HepG2 (cell line): ENCODE data around the gene SLCO2B1. TPM values are rescaled to one million over a fixed set of nuclear protein-coding genes. Genes with fewer than 3 reads are reported as not detected.

ENCODE experiments used
- ATAC-seq: fragments of 200-7000 bp; cut with Tn5 transposase; 3 replicates; pipeline ENCODE4 v1.9.1; 2020; ENCODE audit warnings: mild to moderate bottlenecking, moderate library complexity
- BruUV-seq: library from RNA; stranded (reverse); fragments of 400-500 nt; replicated peaks from 2 replicates; lab custom pipeline; 2021; lab: Mats Ljungman, UMichigan
- CTCF ChIA-PET: fragments of 300-600 bp; formaldehyde crosslinking; extraction: SDS; loops from one replicate; lab custom pipeline; 2021; ENCODE audit warnings: low total read pairs, inconsistent platforms, low intra/inter-chr PET ratio; lab: Yijun Ruan, JAX
- POLR2A ChIA-PET: fragments of 350-600 bp; sonication (Branson Sonifier 250); formaldehyde crosslinking; loops from one replicate; lab custom pipeline; 2020; ENCODE audit warnings: antibody characterized with exemption, inconsistent platforms; lab: Yijun Ruan, JAX
- DNase-seq: peaks from one replicate; pipeline ENCODE4 v3.0.0-alpha.2; 2015; ENCODE audit warnings: low spot score
- FAIRE-seq: peaks from 3 replicates; lab custom pipeline; 2011; peaks lifted over from hg19 to GRCh38; lab: Jason Lieb, UNC
- H2AFZ ChIP-seq: one replicate; pipeline ENCODE4 v1.6.1; 2011; ENCODE audit warnings: low read length, inconsistent platforms
- H3K27ac ChIP-seq: fragments of 300-600 bp; 3 replicates; pipeline ENCODE4 v1.8.0; 2011; ENCODE audit warnings: mixed run types, mild to moderate bottlenecking, mixed read lengths, low read length, inconsistent platforms; ENCODE audit not compliant: insufficient read depth; ENCODE audit errors: extremely low read length
- H3K27me3 ChIP-seq, 2 experiments: fragments of 200-600 bp in 1 of 2; 2 replicates in 1 of 2; 3 replicates in 1 of 2; pipeline versions ENCODE4 v1.6.0 to v1.8.0; 2011; ENCODE audit warnings: low read length in 2 of 2, mild to moderate bottlenecking in 2 of 2, moderate library complexity in 2 of 2, inconsistent platforms in 1 of 2; ENCODE audit not compliant: insufficient read depth in 2 of 2, control insufficient read depth in 1 of 2
- H3K36me3 ChIP-seq, 2 experiments: fragments of 200-600 bp in 1 of 2; replicated peaks in 1 of 2; 2 replicates in 1 of 2; 3 replicates in 1 of 2; pipeline versions ENCODE4 v1.5.1 to v1.8.0; 2011; ENCODE audit warnings: low read length in 2 of 2, inconsistent platforms in 1 of 2; ENCODE audit not compliant: insufficient read depth in 2 of 2, control insufficient read depth in 1 of 2
- H3K4me1 ChIP-seq: 2 replicates; pipeline ENCODE4 v1.5.1; 2012; ENCODE audit warnings: low read length, inconsistent platforms; ENCODE audit not compliant: insufficient read depth
- H3K4me2 ChIP-seq: 2 replicates; pipeline ENCODE4 v1.6.0; 2011; ENCODE audit warnings: low read depth, low read length, inconsistent platforms
- H3K4me3 ChIP-seq, 3 experiments: fragments of 200-600 bp in 1 of 3; sonication (generic), shearing (Covaris generic) in 1 of 3; replicated peaks in 1 of 3; 2 replicates each; pipeline ENCODE4 v1.5.1; 2011 to 2016; ENCODE audit warnings: low read length in 3 of 3, inconsistent platforms in 2 of 3, low read depth in 2 of 3, mild to moderate bottlenecking in 2 of 3, control low read depth in 1 of 3, mixed read lengths in 1 of 3; ENCODE audit not compliant: insufficient read depth in 1 of 3
- H3K79me2 ChIP-seq: one replicate; pipeline ENCODE4 v1.6.1; 2011; ENCODE audit warnings: low read length, inconsistent platforms; ENCODE audit not compliant: insufficient read depth
- H3K9ac ChIP-seq: 2 replicates; pipeline ENCODE4 v1.6.0; 2011; ENCODE audit warnings: mild to moderate bottlenecking, low read depth, low read length, inconsistent platforms; ENCODE audit not compliant: insufficient read depth
- H3K9me3 ChIP-seq: 2 replicates; pipeline ENCODE4 v1.5.1; 2012; ENCODE audit warnings: mild to moderate bottlenecking, low read length
- H4K20me1 ChIP-seq: 2 replicates; pipeline ENCODE4 v1.6.0; 2011; ENCODE audit warnings: inconsistent platforms, mild to moderate bottlenecking, low read length, moderate library complexity; ENCODE audit not compliant: insufficient read depth
- HOXD1 ChIP-seq: sonication (generic); formaldehyde crosslinking; IDR thresholded peaks from 2 replicates; pipeline ENCODE4 v1.5.0; 2020; ENCODE audit warnings: missing genetic modification reagents
- MIXL1 ChIP-seq: IDR thresholded peaks from 2 replicates; pipeline ENCODE4 v1.6.1; 2016
- PCBP2 ChIP-seq: fragments of 200-400 bp; formaldehyde crosslinking; optimal IDR thresholded peaks from 2 replicates; pipeline ENCODE3; 2018; ENCODE audit warnings: low read length, low read depth; ENCODE audit not compliant: poor library complexity, severe bottlenecking
- POLR2A ChIP-seq, 2 experiments: IDR thresholded peaks; 2 replicates each; pipeline ENCODE4 v1.6.1; 2011; ENCODE audit warnings: low read depth in 2 of 2, low read length in 2 of 2, mild to moderate bottlenecking in 1 of 2, moderate library complexity in 1 of 2; ENCODE audit not compliant: insufficient read depth in 1 of 2
- TEAD3 ChIP-seq: optimal IDR thresholded peaks from 2 replicates; pipeline ENCODE3; 2016; ENCODE audit warnings: borderline replicate concordance
- ZNF264 ChIP-seq: sonication (generic); formaldehyde crosslinking; IDR thresholded peaks from 2 replicates; pipeline ENCODE4 v1.4.0; 2020; ENCODE audit warnings: missing genetic modification reagents
- ZNF782 ChIP-seq: sonication (generic); formaldehyde crosslinking; IDR thresholded peaks from 2 replicates; pipeline ENCODE4 v1.4.0; 2020; ENCODE audit warnings: missing genetic modification reagents, mild to moderate bottlenecking, borderline replicate concordance
- WGBS: methylation state at CpG from one replicate; pipeline ENCODE4 v1.1.6; 2017; ENCODE audit warnings: low lambda C conversion rate; 5-methylcytosine and 5-hydroxymethylcytosine counted together
- in situ Hi-C: cut with HindIII; loops from 2 replicates; pipeline ENCODE4 v1.10.0; 2017; ENCODE audit warnings: low pct_unique_long_range_greater_than_20kb; ENCODE audit not compliant: extremely low pct_ligation_motif_present
- intact Hi-C: fragments of 100-400 bp; cut with micrococcal nuclease; formaldehyde crosslinking; loops from one replicate; pipeline ENCODE4 v1.10.0; 2022; ENCODE audit not compliant: unreplicated experiment
- polyA plus RNA-seq, 8 experiments: library from polyadenylated mRNA; depleted of rRNA in 3 of 8; stranded (reverse) in 7 of 8; unstranded in 1 of 8; fragments of >200 nt; fragmentation: Illumina TruSeq in 4 of 8; extraction: Trizol in 4 of 8; gene quantifications; 2 replicates each; pipeline versions ENCODE4 v1.2.1 to v1.2.3, GENCODE V29; 2011 to 2016; ENCODE audit warnings: low read depth in 4 of 8, missing spikeins in 1 of 8, mixed read lengths in 1 of 8; ENCODE audit not compliant: insufficient read depth in 1 of 8
- total RNA-seq, 5 experiments: library from RNA; depleted of rRNA; stranded (reverse); fragments of >200 nt; fragmentation: Illumina TruSeq; extraction: Trizol; gene quantifications; 2 replicates each; pipeline ENCODE4 v1.2.3, GENCODE V29; 2016; ENCODE audit warnings: low read depth in 1 of 5
- TF ChIP-seq, protein P1 (sequence below): sonication (generic); formaldehyde crosslinking; IDR thresholded peaks from 2 replicates; pipeline ENCODE4 v1.8.1; 2023; ENCODE audit warnings: mild to moderate bottlenecking, inconsistent platforms, moderate library complexity, missing genetic modification reagents, borderline replicate concordance
- TF ChIP-seq, protein P2 (sequence below): sonication (generic); formaldehyde crosslinking; IDR thresholded peaks from 2 replicates; pipeline ENCODE4 v1.5.0; 2020; ENCODE audit warnings: missing genetic modification reagents
- TF ChIP-seq, protein P3 (sequence below): sonication (generic); formaldehyde crosslinking; IDR thresholded peaks from 2 replicates; pipeline ENCODE4 v1.4.0; 2020; ENCODE audit warnings: missing genetic modification reagents, borderline replicate concordance
- TF ChIP-seq, protein P4 (sequence below): sonication (generic); formaldehyde crosslinking; IDR thresholded peaks from 2 replicates; pipeline ENCODE4 v1.5.1; 2020; ENCODE audit warnings: mild to moderate bottlenecking, missing genetic modification reagents
- TF ChIP-seq, protein P5 (sequence below): sonication (generic); formaldehyde crosslinking; IDR thresholded peaks from 2 replicates; pipeline ENCODE4 v1.4.0; 2020; ENCODE audit warnings: missing genetic modification reagents

The SLCO2B1 gene
- total and polyA plus RNA-seq, 2 of the 13 experiments (the other 11 are each of a cell fraction or from before 2014, with no cell fraction given), result 15.3 to 19.8 TPM

DNA sequence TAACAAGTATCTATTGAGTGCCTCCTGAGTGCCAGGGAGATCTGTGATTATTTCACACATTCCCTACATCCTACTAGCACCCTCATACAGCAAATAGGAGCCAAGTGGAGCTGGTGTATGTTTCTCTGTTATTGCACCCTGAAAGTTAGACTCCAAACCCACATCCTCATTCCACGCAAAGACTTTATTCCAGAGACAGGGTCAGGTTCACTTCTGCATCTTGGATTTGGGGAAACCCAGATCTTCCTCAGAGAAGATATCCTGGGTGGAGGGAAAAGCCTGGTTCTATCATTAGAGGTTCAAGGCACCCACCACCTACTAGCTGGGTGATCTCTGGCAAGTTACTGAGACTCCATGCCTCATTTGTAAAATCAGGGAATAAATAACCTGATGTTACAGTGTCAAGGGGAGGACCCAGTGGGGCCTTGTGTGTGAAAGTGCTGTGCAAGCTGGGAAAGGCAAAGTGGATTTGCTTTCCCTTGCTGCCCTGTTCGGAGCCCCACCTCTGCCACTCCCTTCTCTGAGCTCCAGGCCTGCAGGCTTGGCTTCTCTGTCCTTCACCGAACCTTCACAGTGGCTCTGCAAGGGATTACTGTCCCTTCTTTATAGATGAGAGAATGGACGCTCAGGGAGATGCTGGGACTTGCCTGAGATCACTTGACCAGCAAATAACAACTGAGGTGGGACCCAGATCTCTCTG is 991 bp upstream of the SLCO2B1 start:
- in situ Hi-C loops (loop anchor here (5.0 kb wide), 1 partner anchor 52 kb away; no protein-coding TSS in a partner anchor), intact Hi-C loops (no loop called here)
- ChIA-PET POLR2A (interaction anchor here (1.7 to 9.8 kb wide), 3 partner anchors 14 to 54 kb away, joined by 12 to 174 read pairs (median 85); no protein-coding TSS in a partner anchor), CTCF (no interaction called here)
- WGBS, result 68% methylated on average over 4 of the region's 4 CpGs
- peaks cover 12% of the 10 kb centered on the region for H3K79me2 ChIP-seq
- BruUV-seq, result no TSS peak
- H3K27ac ChIP-seq, result no peak overlapping the region
- H3K27me3 ChIP-seq, result no peaks in the 10 kb centered on the region
- H2AFZ ChIP-seq, result no peak overlapping the region
- no peak overlapping the region for H3K4me3 ChIP-seq
- DNase-seq (no peak), FAIRE-seq (no peak), ATAC-seq (no peak)
- no peak overlapping the region for H3K9ac ChIP-seq
- no peaks in the 10 kb centered on the region for H3K36me3 ChIP-seq
- H3K9me3 ChIP-seq, result no peaks in the 10 kb centered on the region
- peaks cover 99% of the 10 kb centered on the region for H3K4me1 ChIP-seq
- no peaks in the 10 kb centered on the region for H4K20me1 ChIP-seq
- H3K4me2 ChIP-seq, result no peak overlapping the region
- TF ChIP-seq ZNF782 (CRISPR knock-in tag) (no peak), PCBP2 (no peak), TEAD3 (CRISPR knock-in tag) (no peak), POLR2A (IDR thresholded peaks at IDR 0.05; ENCODE audit: insufficient read depth in 1 of 2, low read depth in 2 of 2, low read length in 2 of 2) (no peak), ZNF264 (no peak), HOXD1 (CRISPR knock-in tag) (no peak), MIXL1 (CRISPR knock-in tag) (no peak)
- TF ChIP-seq, protein P1, sequence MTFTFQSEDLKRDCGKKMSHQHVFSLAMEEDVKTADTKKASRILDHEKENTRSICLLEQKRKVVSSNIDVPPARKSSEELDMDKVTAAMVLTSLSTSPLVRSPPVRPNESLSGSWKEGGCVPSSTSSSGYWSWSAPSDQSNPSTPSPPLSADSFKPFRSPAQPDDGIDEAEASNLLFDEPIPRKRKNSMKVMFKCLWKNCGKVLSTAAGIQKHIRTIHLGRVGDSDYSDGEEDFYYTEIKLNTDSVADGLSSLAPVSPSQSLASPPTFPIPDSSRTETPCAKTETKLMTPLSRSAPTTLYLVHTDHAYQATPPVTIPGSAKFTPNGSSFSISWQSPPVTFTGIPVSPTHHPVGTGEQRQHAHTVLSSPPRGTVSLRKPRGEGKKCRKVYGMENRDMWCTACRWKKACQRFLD (CRISPR knock-in tag), result no peak
- TF ChIP-seq, protein P2, sequence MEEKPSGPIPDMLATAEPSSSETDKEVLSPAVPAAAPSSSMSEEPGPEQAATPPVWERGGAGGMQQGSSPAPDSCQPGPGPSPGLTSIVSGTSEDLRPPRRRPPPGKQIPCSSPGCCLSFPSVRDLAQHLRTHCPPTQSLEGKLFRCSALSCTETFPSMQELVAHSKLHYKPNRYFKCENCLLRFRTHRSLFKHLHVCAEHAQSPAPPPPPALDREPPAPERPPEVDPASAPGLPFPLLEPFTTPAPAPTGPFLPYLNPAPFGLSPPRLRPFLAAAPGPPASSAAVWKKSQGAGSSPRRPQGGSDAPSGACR (CRISPR knock-in tag), result no peak
- TF ChIP-seq, protein P3, sequence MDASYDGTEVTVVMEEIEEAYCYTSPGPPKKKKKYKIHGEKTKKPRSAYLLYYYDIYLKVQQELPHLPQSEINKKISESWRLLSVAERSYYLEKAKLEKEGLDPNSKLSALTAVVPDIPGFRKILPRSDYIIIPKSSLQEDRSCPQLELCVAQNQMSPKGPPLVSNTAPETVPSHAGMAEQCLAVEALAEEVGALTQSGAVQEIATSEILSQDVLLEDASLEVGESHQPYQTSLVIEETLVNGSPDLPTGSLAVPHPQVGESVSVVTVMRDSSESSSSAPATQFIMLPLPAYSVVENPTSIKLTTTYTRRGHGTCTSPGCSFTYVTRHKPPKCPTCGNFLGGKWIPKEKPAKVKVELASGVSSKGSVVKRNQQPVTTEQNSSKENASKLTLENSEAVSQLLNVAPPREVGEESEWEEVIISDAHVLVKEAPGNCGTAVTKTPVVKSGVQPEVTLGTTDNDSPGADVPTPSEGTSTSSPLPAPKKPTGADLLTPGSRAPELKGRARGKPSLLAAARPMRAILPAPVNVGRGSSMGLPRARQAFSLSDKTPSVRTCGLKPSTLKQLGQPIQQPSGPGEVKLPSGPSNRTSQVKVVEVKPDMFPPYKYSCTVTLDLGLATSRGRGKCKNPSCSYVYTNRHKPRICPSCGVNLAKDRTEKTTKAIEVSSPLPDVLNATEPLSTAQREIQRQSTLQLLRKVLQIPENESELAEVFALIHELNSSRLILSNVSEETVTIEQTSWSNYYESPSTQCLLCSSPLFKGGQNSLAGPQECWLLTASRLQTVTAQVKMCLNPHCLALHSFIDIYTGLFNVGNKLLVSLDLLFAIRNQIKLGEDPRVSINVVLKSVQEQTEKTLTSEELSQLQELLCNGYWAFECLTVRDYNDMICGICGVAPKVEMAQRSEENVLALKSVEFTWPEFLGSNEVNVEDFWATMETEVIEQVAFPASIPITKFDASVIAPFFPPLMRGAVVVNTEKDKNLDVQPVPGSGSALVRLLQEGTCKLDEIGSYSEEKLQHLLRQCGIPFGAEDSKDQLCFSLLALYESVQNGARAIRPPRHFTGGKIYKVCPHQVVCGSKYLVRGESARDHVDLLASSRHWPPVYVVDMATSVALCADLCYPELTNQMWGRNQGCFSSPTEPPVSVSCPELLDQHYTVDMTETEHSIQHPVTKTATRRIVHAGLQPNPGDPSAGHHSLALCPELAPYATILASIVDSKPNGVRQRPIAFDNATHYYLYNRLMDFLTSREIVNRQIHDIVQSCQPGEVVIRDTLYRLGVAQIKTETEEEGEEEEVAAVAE (CRISPR knock-in tag), result no peak
- TF ChIP-seq, protein P4, sequence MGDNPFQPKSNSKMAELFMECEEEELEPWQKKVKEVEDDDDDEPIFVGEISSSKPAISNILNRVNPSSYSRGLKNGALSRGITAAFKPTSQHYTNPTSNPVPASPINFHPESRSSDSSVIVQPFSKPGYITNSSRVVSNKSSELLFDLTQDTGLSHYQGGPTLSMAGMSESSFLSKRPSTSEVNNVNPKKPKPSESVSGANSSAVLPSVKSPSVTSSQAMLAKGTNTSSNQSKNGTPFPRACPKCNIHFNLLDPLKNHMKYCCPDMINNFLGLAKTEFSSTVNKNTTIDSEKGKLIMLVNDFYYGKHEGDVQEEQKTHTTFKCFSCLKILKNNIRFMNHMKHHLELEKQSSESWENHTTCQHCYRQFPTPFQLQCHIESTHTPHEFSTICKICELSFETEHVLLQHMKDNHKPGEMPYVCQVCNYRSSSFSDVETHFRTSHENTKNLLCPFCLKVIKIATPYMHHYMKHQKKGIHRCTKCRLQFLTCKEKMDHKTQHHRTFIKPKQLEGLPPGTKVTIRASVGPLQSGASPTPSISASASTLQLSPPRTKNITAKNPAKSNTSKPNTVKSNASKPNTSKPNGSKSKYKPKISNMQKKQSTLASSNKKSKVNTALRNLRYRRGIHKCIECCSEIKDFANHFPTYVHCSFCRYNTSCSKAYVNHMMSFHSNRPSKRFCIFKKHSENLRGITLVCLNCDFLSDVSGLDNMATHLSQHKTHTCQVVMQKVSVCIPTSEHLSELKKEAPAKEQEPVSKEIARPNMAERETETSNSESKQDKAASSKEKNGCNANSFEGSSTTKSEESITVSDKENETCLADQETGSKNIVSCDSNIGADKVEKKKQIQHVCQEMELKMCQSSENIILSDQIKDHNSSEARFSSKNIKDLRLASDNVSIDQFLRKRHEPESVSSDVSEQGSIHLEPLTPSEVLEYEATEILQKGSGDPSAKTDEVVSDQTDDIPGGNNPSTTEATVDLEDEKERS (CRISPR knock-in tag), result no peak
- TF ChIP-seq, protein P5, sequence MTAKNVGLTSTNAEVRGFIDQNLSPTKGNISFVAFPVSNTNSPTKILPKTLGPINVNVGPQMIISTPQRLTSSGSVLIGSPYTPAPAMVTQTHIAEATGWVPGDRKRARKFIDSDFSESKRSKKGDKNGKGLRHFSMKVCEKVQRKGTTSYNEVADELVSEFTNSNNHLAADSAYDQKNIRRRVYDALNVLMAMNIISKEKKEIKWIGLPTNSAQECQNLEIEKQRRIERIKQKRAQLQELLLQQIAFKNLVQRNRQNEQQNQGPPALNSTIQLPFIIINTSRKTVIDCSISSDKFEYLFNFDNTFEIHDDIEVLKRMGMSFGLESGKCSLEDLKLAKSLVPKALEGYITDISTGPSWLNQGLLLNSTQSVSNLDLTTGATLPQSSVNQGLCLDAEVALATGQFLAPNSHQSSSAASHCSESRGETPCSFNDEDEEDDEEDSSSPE (CRISPR knock-in tag), result no peak
